WTC11 (cell line): ENCODE results near the gene ANKRD37. TPM values are rescaled to one million over a fixed set of nuclear protein-coding genes. Genes with fewer than 3 reads are reported as not detected.
"Not testable (repeated sequence)": the region's sequence is repeated elsewhere in the genome, so short reads cannot be mapped to it uniquely, and the experiment has no call there.

Experiments used
- ATAC-seq: fragments of 200-7000 bp; cut with Tn5 transposase; 2 replicates; pipeline ENCODE4 v1.10.0; 2021; ENCODE audit warnings: mild to moderate bottlenecking, moderate library complexity
- CTCF ChIA-PET: fragments of 300-600 bp; sonication (Branson Sonifier 250); formaldehyde crosslinking; loops from one replicate; lab custom pipeline; 2021; ENCODE audit warnings: antibody characterized with exemption; lab: Charles Lee
- POLR2A ChIA-PET: fragments of 350-600 bp; sonication (Branson Sonifier 250); formaldehyde crosslinking; loops from one replicate; lab custom pipeline; 2021; ENCODE audit warnings: antibody characterized with exemption; lab: Charles Lee
- DNase-seq: peaks from one replicate; pipeline ENCODE4 v3.0.0; 2021; ENCODE audit warnings: low spot score
- H3K27ac Mint-ChIP-seq: 2 replicates; pipeline ENCODE4 v1.8.0; 2021; ENCODE audit warnings: mixed read lengths
- H3K27me3 Mint-ChIP-seq: 2 replicates; pipeline ENCODE4 v1.8.0; 2021; ENCODE audit warnings: low read depth, mild to moderate bottlenecking, moderate library complexity, mixed read lengths
- H3K36me3 Mint-ChIP-seq: 2 replicates; pipeline ENCODE4 v1.8.0; 2021; ENCODE audit warnings: mixed read lengths
- H3K4me1 Mint-ChIP-seq: 2 replicates; pipeline ENCODE4 v1.8.0; 2022; ENCODE audit warnings: mixed read lengths
- H3K4me3 Mint-ChIP-seq: 2 replicates; pipeline ENCODE4 v1.8.0; 2021; ENCODE audit warnings: mild to moderate bottlenecking, moderate library complexity, mixed read lengths
- H3K9me3 Mint-ChIP-seq: 2 replicates; pipeline ENCODE4 v1.8.0; 2021; ENCODE audit warnings: mixed read lengths
- CBFB ChIP-seq: sonication (generic); formaldehyde crosslinking; IDR thresholded peaks from 2 replicates; pipeline ENCODE4 v1.8.1; 2022; ENCODE audit warnings: mild to moderate bottlenecking, low read depth, missing genetic modification reagents
- CREB1 ChIP-seq: sonication (generic); formaldehyde crosslinking; IDR thresholded peaks from 2 replicates; pipeline ENCODE4 v1.8.0; 2023; ENCODE audit warnings: mild to moderate bottlenecking, missing genetic modification reagents
- CREM ChIP-seq: sonication (generic); formaldehyde crosslinking; IDR thresholded peaks from 2 replicates; pipeline ENCODE4 v1.8.1; 2022; ENCODE audit warnings: mild to moderate bottlenecking, missing genetic modification reagents, moderate library complexity
- ELF4 ChIP-seq: sonication (generic); formaldehyde crosslinking; IDR thresholded peaks from 2 replicates; pipeline ENCODE4 v1.8.1; 2022; ENCODE audit warnings: low read depth, mild to moderate bottlenecking, moderate library complexity, missing genetic modification reagents
- ETV6 ChIP-seq: sonication (generic); formaldehyde crosslinking; IDR thresholded peaks from 2 replicates; pipeline ENCODE4 v1.8.1; 2022; ENCODE audit warnings: mild to moderate bottlenecking, missing genetic modification reagents
- HMGA2 ChIP-seq: fragments of 250-450 bp; sonication (Bioruptor Pico); IDR thresholded peaks from 2 replicates; pipeline ENCODE4 v1.4.0; 2021; ENCODE audit warnings: mild to moderate bottlenecking, moderate library complexity
- JAZF1 ChIP-seq: fragments of 250-450 bp; sonication (Bioruptor Pico); IDR thresholded peaks from 2 replicates; pipeline ENCODE4 v1.9.0; 2021; ENCODE audit warnings: moderate library complexity, mild to moderate bottlenecking, inconsistent platforms
- NFATC4 ChIP-seq: fragments of 250-450 bp; sonication (Bioruptor Pico); IDR thresholded peaks from 2 replicates; pipeline ENCODE4 v1.9.0; 2021; ENCODE audit warnings: mild to moderate bottlenecking
- NFE2L1 ChIP-seq: sonication (generic); formaldehyde crosslinking; IDR thresholded peaks from 2 replicates; pipeline ENCODE4 v1.8.1; 2023; ENCODE audit warnings: missing genetic modification reagents
- NR1H2 ChIP-seq: sonication (generic); formaldehyde crosslinking; IDR thresholded peaks from 2 replicates; pipeline ENCODE4 v1.9.0; 2021; ENCODE audit warnings: mild to moderate bottlenecking, moderate library complexity, missing genetic modification reagents
- NR2C2 ChIP-seq: sonication (generic); formaldehyde crosslinking; IDR thresholded peaks from 2 replicates; pipeline ENCODE4 v1.8.0; 2022; ENCODE audit warnings: mild to moderate bottlenecking, missing genetic modification reagents
- PRRX2 ChIP-seq: fragments of 250-450 bp; sonication (Bioruptor Pico); IDR thresholded peaks from 2 replicates; pipeline ENCODE4 v1.8.0; 2021; ENCODE audit warnings: mild to moderate bottlenecking
- RELA ChIP-seq: sonication (generic); formaldehyde crosslinking; IDR thresholded peaks from 2 replicates; pipeline ENCODE4 v1.8.1; 2022; ENCODE audit warnings: missing genetic modification reagents, mild to moderate bottlenecking, borderline replicate concordance
- TEAD4 ChIP-seq: sonication (generic); formaldehyde crosslinking; IDR thresholded peaks from 2 replicates; pipeline ENCODE4 v1.8.0; 2022; ENCODE audit warnings: mild to moderate bottlenecking, missing genetic modification reagents
- ZBTB21 ChIP-seq: sonication (generic); formaldehyde crosslinking; IDR thresholded peaks from 2 replicates; pipeline ENCODE4 v1.8.1; 2023; ENCODE audit warnings: mild to moderate bottlenecking, missing genetic modification reagents, borderline replicate concordance
- ZNF138 ChIP-seq: sonication (generic); formaldehyde crosslinking; conservative IDR thresholded peaks from 2 replicates; pipeline ENCODE4 v1.8.1; 2022; ENCODE audit warnings: mild to moderate bottlenecking, moderate library complexity, missing genetic modification reagents
- ZNF232 ChIP-seq: sonication (generic); formaldehyde crosslinking; IDR thresholded peaks from 2 replicates; pipeline ENCODE4 v1.8.0; 2022; ENCODE audit warnings: mild to moderate bottlenecking, missing genetic modification reagents
- ZNF396 ChIP-seq: fragments of 250-450 bp; sonication (Bioruptor Pico); IDR thresholded peaks from 2 replicates; pipeline ENCODE4 v1.8.0; 2021; ENCODE audit warnings: mild to moderate bottlenecking, moderate library complexity, borderline replicate concordance
- ZNF671 ChIP-seq: fragments of 250-450 bp; sonication (Bioruptor Pico); IDR thresholded peaks from 2 replicates; pipeline ENCODE4 v1.8.0; 2021; ENCODE audit warnings: mild to moderate bottlenecking
- total RNA-seq: library from RNA; stranded (reverse); gene quantifications from 3 replicates; pipeline ENCODE4 v1.2.3, GENCODE V29; 2021
- TF ChIP-seq, protein P1 (sequence below): sonication (generic); formaldehyde crosslinking; IDR thresholded peaks from 2 replicates; pipeline ENCODE4 v1.8.0; 2022; ENCODE audit warnings: mild to moderate bottlenecking, missing genetic modification reagents
- TF ChIP-seq, protein P2 (sequence below): sonication (generic); formaldehyde crosslinking; IDR thresholded peaks from 2 replicates; pipeline ENCODE4 v1.8.0; 2023; ENCODE audit warnings: missing genetic modification reagents, mild to moderate bottlenecking, borderline replicate concordance
- TF ChIP-seq, protein P3 (sequence below): sonication (generic); formaldehyde crosslinking; IDR thresholded peaks from 2 replicates; pipeline ENCODE4 v1.8.1; 2022; ENCODE audit warnings: mild to moderate bottlenecking, missing genetic modification reagents, moderate library complexity, borderline replicate concordance
- TF ChIP-seq, protein P4 (sequence below): fragments of 250-450 bp; sonication (Bioruptor Pico); IDR thresholded peaks from 2 replicates; pipeline ENCODE4 v1.9.0; 2021; ENCODE audit warnings: mild to moderate bottlenecking, borderline replicate concordance
- TF ChIP-seq, protein P5 (sequence below): sonication (generic); formaldehyde crosslinking; IDR thresholded peaks from 2 replicates; pipeline ENCODE4 v1.8.1; 2023; ENCODE audit warnings: mild to moderate bottlenecking, missing genetic modification reagents, moderate library complexity

The ANKRD37 gene
- total RNA-seq, 1 experiment from 2014 or later, result 3.0 TPM

DNA sequence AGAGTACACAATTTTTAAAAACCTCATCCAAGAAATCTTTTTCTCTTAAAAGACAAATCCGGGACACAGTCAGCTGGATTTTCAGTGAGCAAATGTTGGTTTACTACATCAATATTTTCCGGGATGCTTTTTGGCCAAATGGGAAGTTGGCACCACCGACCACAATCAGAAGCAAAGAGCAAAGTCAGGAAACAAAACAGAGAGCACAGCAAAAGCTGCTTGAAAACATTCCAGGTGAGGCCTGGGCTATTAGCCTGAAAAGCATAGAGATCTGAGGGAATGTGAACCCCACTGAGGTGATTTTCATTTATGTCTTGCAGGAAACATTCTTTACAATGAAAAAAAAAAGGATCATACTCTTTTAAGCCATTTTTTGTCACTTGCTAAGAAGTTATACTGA is 34.8 kb upstream of the ANKRD37 start:
- H3K4me1 Mint-ChIP-seq, result peaks cover 10% of the 10 kb centered on the region
- H3K27ac Mint-ChIP-seq, result 0 out of 2 replicates have a peak overlapping the region, but pooled peaks have one; percentile 25
- ATAC-seq (no peak), DNase-seq (no peak)
- TF ChIP-seq NR1H2 (CRISPR knock-in tag) (no peak), JAZF1 (no peak), ZBTB21 (CRISPR knock-in tag) (no peak), HMGA2 (CRISPR knock-in tag) (no peak), NR2C2 (CRISPR knock-in tag) (no peak), NFE2L1 (CRISPR knock-in tag) (no peak), ZNF396 (CRISPR knock-in tag) (no peak), CREB1 (CRISPR knock-in tag) (no peak), PRRX2 (no peak), NFATC4 (CRISPR knock-in tag) (no peak), ETV6 (CRISPR knock-in tag) (no peak), ZNF671 (no peak), ELF4 (no peak), ZNF232 (CRISPR knock-in tag) (no peak), CREM (CRISPR knock-in tag) (no peak)
- TF ChIP-seq, protein P1, sequence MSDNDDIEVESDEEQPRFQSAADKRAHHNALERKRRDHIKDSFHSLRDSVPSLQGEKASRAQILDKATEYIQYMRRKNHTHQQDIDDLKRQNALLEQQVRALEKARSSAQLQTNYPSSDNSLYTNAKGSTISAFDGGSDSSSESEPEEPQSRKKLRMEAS (CRISPR knock-in tag), result no peak
- TF ChIP-seq, protein P2, sequence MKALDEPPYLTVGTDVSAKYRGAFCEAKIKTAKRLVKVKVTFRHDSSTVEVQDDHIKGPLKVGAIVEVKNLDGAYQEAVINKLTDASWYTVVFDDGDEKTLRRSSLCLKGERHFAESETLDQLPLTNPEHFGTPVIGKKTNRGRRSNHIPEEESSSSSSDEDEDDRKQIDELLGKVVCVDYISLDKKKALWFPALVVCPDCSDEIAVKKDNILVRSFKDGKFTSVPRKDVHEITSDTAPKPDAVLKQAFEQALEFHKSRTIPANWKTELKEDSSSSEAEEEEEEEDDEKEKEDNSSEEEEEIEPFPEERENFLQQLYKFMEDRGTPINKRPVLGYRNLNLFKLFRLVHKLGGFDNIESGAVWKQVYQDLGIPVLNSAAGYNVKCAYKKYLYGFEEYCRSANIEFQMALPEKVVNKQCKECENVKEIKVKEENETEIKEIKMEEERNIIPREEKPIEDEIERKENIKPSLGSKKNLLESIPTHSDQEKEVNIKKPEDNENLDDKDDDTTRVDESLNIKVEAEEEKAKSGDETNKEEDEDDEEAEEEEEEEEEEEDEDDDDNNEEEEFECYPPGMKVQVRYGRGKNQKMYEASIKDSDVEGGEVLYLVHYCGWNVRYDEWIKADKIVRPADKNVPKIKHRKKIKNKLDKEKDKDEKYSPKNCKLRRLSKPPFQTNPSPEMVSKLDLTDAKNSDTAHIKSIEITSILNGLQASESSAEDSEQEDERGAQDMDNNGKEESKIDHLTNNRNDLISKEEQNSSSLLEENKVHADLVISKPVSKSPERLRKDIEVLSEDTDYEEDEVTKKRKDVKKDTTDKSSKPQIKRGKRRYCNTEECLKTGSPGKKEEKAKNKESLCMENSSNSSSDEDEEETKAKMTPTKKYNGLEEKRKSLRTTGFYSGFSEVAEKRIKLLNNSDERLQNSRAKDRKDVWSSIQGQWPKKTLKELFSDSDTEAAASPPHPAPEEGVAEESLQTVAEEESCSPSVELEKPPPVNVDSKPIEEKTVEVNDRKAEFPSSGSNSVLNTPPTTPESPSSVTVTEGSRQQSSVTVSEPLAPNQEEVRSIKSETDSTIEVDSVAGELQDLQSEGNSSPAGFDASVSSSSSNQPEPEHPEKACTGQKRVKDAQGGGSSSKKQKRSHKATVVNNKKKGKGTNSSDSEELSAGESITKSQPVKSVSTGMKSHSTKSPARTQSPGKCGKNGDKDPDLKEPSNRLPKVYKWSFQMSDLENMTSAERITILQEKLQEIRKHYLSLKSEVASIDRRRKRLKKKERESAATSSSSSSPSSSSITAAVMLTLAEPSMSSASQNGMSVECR, result no peak
- TF ChIP-seq, protein P3, sequence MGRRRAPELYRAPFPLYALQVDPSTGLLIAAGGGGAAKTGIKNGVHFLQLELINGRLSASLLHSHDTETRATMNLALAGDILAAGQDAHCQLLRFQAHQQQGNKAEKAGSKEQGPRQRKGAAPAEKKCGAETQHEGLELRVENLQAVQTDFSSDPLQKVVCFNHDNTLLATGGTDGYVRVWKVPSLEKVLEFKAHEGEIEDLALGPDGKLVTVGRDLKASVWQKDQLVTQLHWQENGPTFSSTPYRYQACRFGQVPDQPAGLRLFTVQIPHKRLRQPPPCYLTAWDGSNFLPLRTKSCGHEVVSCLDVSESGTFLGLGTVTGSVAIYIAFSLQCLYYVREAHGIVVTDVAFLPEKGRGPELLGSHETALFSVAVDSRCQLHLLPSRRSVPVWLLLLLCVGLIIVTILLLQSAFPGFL, result no peak
- H3K4me3 Mint-ChIP-seq, result no peak overlapping the region
- CTCF ChIA-PET, result no interaction called here
- no peaks in the 10 kb centered on the region for H3K27me3 Mint-ChIP-seq
- H3K36me3 Mint-ChIP-seq, result peaks cover 7% of the 10 kb centered on the region; the same call in 1 of the 2 replicates
- POLR2A ChIA-PET, result no interaction called here
- H3K9me3 Mint-ChIP-seq, result no peaks in the 10 kb centered on the region

DNA sequence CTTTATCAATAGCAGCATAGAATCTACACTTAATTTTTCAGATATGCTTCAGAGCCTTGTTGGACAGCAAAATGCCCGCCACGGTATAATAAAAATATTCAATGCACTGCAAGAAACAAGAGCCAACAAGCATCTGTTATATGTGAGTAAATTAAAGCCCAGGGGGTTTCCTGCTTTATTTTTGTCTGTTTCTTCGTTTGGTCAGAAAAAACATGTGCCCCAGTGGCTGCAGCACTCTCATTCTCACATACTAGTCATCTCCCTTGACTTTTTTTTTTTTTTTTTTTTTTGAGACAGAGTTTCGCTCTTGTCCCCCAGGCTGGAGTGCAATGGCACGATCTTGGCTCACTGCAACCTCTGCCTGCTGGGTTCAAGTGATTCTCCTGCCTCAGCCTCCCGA is 34.1 kb upstream of the ANKRD37 start:
- ATAC-seq, POLR2A ChIA-PET: not testable (repeated sequence)

DNA sequence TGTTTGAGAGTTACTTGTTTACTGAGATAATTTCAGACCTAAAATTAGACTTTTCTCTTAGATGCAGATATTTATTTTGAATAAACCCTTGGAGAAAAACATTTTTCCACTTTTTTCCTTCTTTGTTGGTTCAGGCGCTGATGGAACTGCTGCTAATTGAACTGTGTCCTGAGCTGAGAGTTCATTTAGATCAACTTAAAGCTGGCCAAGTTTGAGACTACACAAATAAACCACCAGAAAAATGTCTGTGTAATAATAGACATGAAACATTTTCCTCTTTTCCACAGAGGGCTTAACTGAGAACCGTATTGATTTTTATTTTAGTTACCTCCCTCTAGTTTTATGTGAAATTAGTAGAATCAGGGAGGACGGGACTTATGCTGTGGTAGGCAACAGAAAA is 33.4 kb upstream of the ANKRD37 start:
- ChIA-PET POLR2A (no interaction called here), CTCF (interaction anchor here (0.7 kb wide), 2 partner anchors 25 to 669 kb away, joined by 3 read pairs; no protein-coding TSS in a partner anchor)
- Mint-ChIP-seq H3K9me3 (no peaks in the 10 kb centered on the region), H3K4me3 (no peak overlapping the region), H3K36me3 (peaks cover 10% of the 10 kb centered on the region; the same call in 1 of the 2 replicates), H3K27me3 (no peaks in the 10 kb centered on the region), H3K27ac (peak overlapping the region; percentile 20; the same call in 1 of the 2 replicates), H3K4me1 (peaks cover 10% of the 10 kb centered on the region)
- DNase-seq, result no peak
- no peak for ATAC-seq
- TF ChIP-seq, protein P4, sequence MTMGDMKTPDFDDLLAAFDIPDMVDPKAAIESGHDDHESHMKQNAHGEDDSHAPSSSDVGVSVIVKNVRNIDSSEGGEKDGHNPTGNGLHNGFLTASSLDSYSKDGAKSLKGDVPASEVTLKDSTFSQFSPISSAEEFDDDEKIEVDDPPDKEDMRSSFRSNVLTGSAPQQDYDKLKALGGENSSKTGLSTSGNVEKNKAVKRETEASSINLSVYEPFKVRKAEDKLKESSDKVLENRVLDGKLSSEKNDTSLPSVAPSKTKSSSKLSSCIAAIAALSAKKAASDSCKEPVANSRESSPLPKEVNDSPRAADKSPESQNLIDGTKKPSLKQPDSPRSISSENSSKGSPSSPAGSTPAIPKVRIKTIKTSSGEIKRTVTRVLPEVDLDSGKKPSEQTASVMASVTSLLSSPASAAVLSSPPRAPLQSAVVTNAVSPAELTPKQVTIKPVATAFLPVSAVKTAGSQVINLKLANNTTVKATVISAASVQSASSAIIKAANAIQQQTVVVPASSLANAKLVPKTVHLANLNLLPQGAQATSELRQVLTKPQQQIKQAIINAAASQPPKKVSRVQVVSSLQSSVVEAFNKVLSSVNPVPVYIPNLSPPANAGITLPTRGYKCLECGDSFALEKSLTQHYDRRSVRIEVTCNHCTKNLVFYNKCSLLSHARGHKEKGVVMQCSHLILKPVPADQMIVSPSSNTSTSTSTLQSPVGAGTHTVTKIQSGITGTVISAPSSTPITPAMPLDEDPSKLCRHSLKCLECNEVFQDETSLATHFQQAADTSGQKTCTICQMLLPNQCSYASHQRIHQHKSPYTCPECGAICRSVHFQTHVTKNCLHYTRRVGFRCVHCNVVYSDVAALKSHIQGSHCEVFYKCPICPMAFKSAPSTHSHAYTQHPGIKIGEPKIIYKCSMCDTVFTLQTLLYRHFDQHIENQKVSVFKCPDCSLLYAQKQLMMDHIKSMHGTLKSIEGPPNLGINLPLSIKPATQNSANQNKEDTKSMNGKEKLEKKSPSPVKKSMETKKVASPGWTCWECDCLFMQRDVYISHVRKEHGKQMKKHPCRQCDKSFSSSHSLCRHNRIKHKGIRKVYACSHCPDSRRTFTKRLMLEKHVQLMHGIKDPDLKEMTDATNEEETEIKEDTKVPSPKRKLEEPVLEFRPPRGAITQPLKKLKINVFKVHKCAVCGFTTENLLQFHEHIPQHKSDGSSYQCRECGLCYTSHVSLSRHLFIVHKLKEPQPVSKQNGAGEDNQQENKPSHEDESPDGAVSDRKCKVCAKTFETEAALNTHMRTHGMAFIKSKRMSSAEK (CRISPR knock-in tag), result no peak
- TF ChIP-seq TEAD4 (CRISPR knock-in tag), result no peak
- no peak for TF ChIP-seq ZNF138
- no peak for TF ChIP-seq CBFB (CRISPR knock-in tag)
- TF ChIP-seq, protein P5, sequence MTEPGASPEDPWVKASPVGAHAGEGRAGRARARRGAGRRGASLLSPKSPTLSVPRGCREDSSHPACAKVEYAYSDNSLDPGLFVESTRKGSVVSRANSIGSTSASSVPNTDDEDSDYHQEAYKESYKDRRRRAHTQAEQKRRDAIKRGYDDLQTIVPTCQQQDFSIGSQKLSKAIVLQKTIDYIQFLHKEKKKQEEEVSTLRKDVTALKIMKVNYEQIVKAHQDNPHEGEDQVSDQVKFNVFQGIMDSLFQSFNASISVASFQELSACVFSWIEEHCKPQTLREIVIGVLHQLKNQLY, result no peak
- no peak for TF ChIP-seq RELA (CRISPR knock-in tag)

More for the DNA sequence above, 34.1 kb upstream of the ANKRD37 start:
- CTCF ChIA-PET, result interaction anchor here (0.7 kb wide), 2 partner anchors 24 to 669 kb away, joined by 3 read pairs; no protein-coding TSS in a partner anchor
- not testable (repeated sequence) for H3K27me3 Mint-ChIP-seq, H3K27ac Mint-ChIP-seq, H3K36me3 Mint-ChIP-seq, H3K4me3 Mint-ChIP-seq, H3K4me1 Mint-ChIP-seq, DNase-seq, H3K9me3 Mint-ChIP-seq
